MG63 (cell line): Measurements from ENCODE around the gene AHCYL1. TPM values are rescaled to one million over a fixed set of nuclear protein-coding genes. Genes with fewer than 3 reads are reported as not detected.
A peak's percentile ranks its signal among the peaks of the same experiment; 100 is the strongest.

Experiments
- DNase-seq: peaks from one replicate; pipeline ENCODE4 v3.0.0-alpha.2; 2020
- H3K27me3 ChIP-seq: fragments of 250-450 bp; sonication (Bioruptor Pico); 2 replicates; pipeline ENCODE4 v1.5.1; 2020; ENCODE audit warnings: mild to moderate bottlenecking, moderate library complexity
- H3K36me3 ChIP-seq: fragments of 250-450 bp; sonication (Bioruptor Pico); 2 replicates; pipeline ENCODE4 v1.5.1; 2020; ENCODE audit warnings: mild to moderate bottlenecking, moderate library complexity
- H3K4me3 ChIP-seq: fragments of 250-450 bp; sonication (Bioruptor Pico); 2 replicates; pipeline ENCODE4 v1.5.1; 2020; ENCODE audit warnings: mild to moderate bottlenecking, moderate library complexity
- H3K9me3 ChIP-seq: fragments of 250-450 bp; sonication (Bioruptor Pico); 2 replicates; pipeline ENCODE4 v1.5.1; 2020; ENCODE audit warnings: mild to moderate bottlenecking, moderate library complexity
- total RNA-seq: library from RNA; depleted of rRNA; stranded (reverse); fragments of >200 nt; shearing (Covaris generic); gene quantifications from 2 replicates; pipeline ENCODE4 v1.2.3, GENCODE V29; 2014; ENCODE audit warnings: low replicate concordance

The AHCYL1 gene
- total RNA-seq, 1 experiment from 2014 or later = 55.4 TPM

DNA sequence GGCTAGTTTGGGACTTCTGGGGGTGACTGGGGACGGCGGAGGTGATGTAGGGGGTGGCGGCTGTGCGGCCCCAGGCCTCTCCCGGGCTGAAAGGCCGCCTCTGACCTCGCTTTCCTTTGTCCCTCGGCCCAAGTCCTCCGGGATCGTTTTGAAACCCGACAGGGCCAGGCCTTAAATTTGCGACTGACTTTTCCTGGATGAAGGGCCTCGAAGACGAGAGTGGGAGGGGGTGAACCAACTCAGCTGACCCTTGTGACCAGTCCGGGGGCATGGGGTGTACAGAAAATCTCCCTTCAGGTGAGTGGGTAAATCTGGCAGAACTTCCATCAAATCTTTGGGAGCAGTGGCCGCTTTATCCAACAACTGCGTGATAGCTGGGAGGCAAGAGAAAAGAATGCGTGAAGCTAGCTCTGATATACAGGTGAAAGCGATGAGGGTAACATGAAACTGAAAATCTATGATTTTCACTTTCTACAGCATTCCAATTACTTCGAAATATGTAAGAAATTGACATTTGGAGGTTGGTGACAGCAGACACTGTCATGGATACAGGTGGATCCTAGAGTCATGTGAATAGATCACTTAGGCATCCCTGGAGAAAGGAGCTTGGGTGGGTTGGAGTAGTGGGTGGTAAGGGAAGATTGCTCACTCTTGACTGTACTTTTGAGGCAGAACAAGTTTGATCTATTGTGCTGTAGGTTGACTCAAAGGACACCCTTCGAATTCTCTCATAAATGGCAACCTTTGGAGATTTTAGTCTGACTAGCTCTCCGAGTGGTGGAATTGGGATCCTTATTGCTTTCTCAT lies 885 bp downstream of the AHCYL1 start:
- Histone ChIP-seq H3K27me3 (no peaks in the 10 kb centered on the region), H3K4me3 (peak overlapping the region; percentile 89)
- DNase-seq = no peak

GRCh38 chr1:109986054-109986444 lies 1.5 kb downstream of the AHCYL1 start:
- no peaks in the 10 kb centered on the region for H3K27me3 ChIP-seq
- DNase-seq = no peak
- H3K9me3 ChIP-seq = peaks cover 4% of the 10 kb centered on the region; the same call in 1 of the 2 replicates
- H3K36me3 ChIP-seq = peaks cover 61% of the 10 kb centered on the region
- peak overlapping the region; percentile 89 for H3K4me3 ChIP-seq

More for the DNA sequence above, 885 bp downstream of the AHCYL1 start:
- Histone ChIP-seq H3K9me3 (peaks cover 4% of the 10 kb centered on the region; the same call in 1 of the 2 replicates), H3K36me3 (peaks cover 55% of the 10 kb centered on the region)

DNA sequence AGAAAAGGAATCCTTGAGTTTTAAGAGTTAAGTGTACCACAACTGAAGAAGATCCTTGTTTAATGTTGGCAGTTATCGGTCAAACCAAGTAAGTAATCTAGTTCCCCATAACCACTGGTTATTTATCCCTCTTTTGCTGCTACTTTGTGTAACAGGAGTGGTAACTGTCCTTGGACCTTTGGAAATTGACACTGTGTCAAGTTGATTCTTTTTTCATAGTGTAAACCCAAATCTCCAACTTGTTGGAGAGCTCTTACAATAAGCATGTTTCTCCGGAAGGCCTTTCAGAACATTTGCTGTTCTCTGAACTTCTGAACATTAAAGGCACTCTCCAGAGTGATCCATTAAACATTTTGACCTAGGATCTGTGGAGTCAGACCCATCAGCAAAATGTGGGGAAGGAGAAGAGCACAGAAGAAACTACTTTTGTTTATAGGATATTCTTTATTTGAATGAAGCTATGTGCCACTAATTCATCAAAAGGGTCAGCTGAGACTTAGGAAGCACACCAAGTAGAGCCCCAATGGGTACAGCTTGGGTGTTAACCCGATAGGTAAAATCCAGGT lies 3.9 kb downstream of the AHCYL1 start:
- peaks cover 82% of the 10 kb centered on the region for H3K36me3 ChIP-seq
- H3K4me3 ChIP-seq = no peak overlapping the region
- no peaks in the 10 kb centered on the region for H3K27me3 ChIP-seq
- no peak for DNase-seq
- H3K9me3 ChIP-seq = peaks cover 4% of the 10 kb centered on the region; the same call in 1 of the 2 replicates

- DNase-seq = no peak
- H3K36me3 ChIP-seq = peaks cover 90% of the 10 kb centered on the region
Measured at GRCh38 chr1:109989506-109990301, 5.1 kb downstream of the AHCYL1 start.

DNA sequence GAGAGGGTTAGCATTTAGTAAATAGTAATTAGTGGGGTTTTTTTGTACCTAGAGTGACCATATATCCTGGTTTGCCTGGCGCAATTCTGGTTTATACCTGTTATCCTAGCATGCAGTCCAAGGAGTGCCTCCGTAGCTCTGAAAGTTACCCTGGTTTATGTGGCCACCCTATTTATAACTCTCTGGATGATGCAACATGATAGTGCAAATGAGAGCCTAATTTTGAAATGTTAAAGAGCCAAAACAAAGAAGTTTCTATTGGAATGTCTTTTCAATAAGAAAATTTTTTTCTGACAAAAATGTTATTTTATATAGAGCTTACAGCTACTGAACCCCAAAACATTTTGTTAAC lies 5.7 kb downstream of the AHCYL1 start:
- Histone ChIP-seq H3K27me3 (no peaks in the 10 kb centered on the region), H3K9me3 (peaks cover 4% of the 10 kb centered on the region; the same call in 1 of the 2 replicates), H3K4me3 (no peak overlapping the region), H3K36me3 (peaks cover 92% of the 10 kb centered on the region)
- no peak for DNase-seq

More at GRCh38 chr1:109989506-109990301, 5.1 kb downstream of the AHCYL1 start:
- Histone ChIP-seq H3K9me3 (peaks cover 4% of the 10 kb centered on the region; the same call in 1 of the 2 replicates), H3K4me3 (no peak overlapping the region), H3K27me3 (no peaks in the 10 kb centered on the region)

- DNase-seq = no peak
- peaks cover 4% of the 10 kb centered on the region; the same call in 1 of the 2 replicates for H3K9me3 ChIP-seq
- H3K27me3 ChIP-seq = no peaks in the 10 kb centered on the region
- H3K4me3 ChIP-seq = no peak overlapping the region
- H3K36me3 ChIP-seq = peaks cover 92% of the 10 kb centered on the region
Measured at GRCh38 chr1:109991400-109991925, 6.9 kb downstream of the AHCYL1 start.

GRCh38 chr1:109993885-109994284 lies 9.3 kb downstream of the AHCYL1 start:
- Histone ChIP-seq H3K27me3 (no peaks in the 10 kb centered on the region), H3K9me3 (no peaks in the 10 kb centered on the region), H3K36me3 (peaks cover 89% of the 10 kb centered on the region), H3K4me3 (no peak overlapping the region)
- peak; percentile 64 for DNase-seq

GRCh38 chr1:109994654-109995053 lies 10.1 kb downstream of the AHCYL1 start:
- Histone ChIP-seq H3K36me3 (peaks cover 87% of the 10 kb centered on the region), H3K4me3 (no peak overlapping the region), H3K27me3 (no peaks in the 10 kb centered on the region), H3K9me3 (no peaks in the 10 kb centered on the region)
- no peak for DNase-seq

DNA sequence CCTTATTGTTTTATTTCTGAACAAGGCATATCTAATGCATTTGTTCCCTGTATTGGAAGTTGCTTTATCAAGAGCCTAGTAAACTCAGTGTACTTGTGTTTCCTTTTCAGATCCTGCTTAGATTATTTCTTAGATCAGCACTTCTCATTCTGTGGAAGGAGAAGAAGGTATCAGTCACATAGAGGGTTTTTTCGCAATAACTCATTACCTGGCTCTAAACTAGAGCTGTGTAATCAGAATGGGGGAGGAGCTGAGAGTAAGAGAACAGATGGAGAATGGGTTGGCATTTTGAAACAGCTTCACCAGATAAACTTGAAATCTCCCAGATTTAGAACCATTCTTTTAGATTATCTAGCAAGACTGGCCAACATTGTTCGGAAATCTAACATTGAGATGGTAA lies 11.0 kb downstream of the AHCYL1 start:
- Histone ChIP-seq H3K36me3 (peaks cover 86% of the 10 kb centered on the region), H3K27me3 (no peaks in the 10 kb centered on the region), H3K9me3 (no peaks in the 10 kb centered on the region), H3K4me3 (no peak overlapping the region)
- no peak for DNase-seq

DNA sequence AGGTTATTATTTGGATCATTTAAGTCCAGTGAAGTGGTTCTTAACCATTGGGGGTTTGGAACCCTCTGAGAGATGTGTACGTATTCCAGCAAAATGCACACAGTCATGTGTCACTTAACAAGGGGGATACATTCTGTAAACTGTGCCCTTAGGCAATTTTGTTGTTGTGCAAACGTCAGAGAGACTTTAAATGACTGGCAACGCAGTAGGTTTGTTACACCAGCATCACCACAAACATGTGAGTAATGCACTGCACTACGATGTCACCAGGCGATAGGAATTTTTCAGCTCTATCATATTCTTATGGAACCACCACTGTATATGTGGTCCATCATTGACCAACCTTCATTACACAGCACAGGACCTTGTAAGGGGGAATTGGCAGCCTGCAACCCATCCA lies 11.9 kb downstream of the AHCYL1 start:
- DNase-seq = no peak
- Histone ChIP-seq H3K36me3 (peaks cover 83% of the 10 kb centered on the region), H3K9me3 (no peaks in the 10 kb centered on the region), H3K27me3 (no peaks in the 10 kb centered on the region), H3K4me3 (no peak overlapping the region)

DNA sequence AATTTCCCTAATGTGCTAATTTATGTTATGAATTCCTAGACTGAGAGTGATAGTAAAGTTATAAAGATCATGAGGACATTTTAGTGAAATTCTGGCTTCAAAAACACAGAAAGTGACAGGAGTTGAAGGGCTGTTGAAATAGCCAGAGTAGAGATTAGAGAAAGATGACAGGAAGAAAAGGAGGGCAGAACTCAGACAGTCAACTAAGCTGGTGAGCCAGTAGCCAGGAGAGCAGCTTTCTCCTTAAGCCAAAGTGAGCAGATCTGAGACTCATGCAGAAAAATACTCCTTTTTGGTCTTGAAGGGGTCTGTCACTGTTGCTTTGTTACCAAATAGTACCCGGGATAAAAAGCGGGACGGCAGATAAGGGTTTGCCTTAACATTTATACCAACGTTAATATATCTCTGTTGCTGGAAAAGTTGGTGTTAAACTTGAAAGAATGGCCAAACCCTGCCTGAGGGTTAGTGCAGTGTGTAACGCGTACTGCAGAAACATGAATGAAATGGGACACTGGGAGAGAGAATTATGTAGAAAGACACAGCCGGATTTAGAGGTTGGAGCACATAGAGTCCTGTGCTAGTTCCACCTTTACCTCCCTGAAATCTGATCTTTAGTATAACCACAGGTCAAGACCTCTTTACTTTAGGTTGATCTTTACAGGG lies 12.8 kb downstream of the AHCYL1 start:
- H3K27me3 ChIP-seq = no peaks in the 10 kb centered on the region
- peaks cover 86% of the 10 kb centered on the region for H3K36me3 ChIP-seq
- H3K9me3 ChIP-seq = no peaks in the 10 kb centered on the region
- no peak overlapping the region for H3K4me3 ChIP-seq
- DNase-seq = no peak

DNA sequence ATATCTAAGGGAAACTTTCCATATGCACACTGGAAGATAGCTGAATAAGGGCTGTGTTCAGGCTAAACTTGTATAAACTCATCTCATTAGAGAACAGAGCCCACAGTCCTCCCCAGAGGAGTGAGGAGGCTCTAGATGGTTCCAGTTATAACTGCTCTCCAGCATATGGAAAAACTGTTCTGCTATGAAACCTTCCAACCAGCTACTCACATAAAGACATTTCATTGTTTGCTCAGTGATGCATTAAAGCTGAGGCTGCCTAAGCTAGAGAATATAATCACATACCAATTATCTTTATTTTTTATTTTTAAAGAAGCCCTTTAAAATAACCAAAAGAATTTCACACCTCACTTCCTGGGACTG lies 13.3 kb downstream of the AHCYL1 start:
- Histone ChIP-seq H3K27me3 (no peaks in the 10 kb centered on the region), H3K36me3 (peaks cover 86% of the 10 kb centered on the region), H3K9me3 (no peaks in the 10 kb centered on the region), H3K4me3 (no peak overlapping the region)
- DNase-seq = no peak

DNA sequence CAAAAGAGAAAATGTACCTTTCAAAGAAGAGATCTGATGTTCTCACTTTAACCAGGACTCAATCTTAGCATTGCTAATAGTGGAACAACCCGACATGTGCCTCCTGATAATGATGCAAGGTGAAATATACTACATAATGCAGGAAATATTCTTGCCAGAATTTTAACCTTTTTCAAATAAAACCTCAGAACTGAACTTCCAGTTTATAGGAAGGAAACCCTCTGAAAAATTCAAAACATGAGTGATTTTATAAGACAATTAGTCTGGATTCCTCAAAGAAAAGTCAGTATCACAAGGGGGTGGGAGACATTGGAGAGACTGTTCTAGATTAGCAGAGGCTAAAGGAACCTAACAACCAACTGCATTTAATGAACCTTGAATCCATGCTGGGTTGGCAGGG lies 18.1 kb downstream of the AHCYL1 start:
- Histone ChIP-seq H3K36me3 (peaks cover 73% of the 10 kb centered on the region), H3K4me3 (no peak overlapping the region), H3K27me3 (no peaks in the 10 kb centered on the region), H3K9me3 (no peaks in the 10 kb centered on the region)
- no peak for DNase-seq

DNA sequence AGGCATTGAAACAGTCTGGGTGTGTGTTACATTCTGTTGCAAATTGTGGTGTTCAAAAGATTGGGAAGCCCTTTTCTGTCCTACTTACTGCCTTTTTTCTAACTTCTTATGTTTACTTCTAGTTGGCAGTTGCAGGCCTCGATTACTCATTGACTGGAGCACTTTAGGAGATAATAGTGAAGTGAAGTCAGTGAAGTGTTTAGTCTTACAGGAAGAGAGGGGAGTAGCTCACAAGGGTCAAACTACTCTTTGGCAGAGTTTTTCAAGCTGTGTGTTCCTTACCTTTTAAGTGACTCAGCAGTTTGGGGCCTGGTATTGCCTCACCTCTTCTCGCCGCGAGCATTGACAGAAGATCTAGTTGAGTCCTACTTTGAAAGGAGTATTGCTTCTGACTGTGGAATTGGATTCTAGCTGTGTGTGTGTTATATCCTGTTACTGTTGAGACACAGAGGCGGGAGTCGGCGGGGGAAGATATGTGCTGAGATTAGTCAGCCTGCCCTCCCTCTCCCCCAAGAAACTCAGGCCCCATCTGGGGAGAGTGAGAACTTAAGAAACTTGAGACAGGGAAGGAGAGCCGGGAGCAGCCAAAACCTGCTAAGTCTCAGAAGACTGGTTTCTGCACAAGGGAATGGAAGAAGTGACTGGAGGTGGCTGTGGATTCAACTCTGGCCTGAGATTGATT lies 19.3 kb downstream of the AHCYL1 start:
- Histone ChIP-seq H3K36me3 (peaks cover 73% of the 10 kb centered on the region), H3K27me3 (no peaks in the 10 kb centered on the region), H3K4me3 (peak overlapping the region; percentile 20), H3K9me3 (no peaks in the 10 kb centered on the region)
- DNase-seq = peak; percentile 97

GRCh38 chr1:110004583-110004982 lies 20.0 kb downstream of the AHCYL1 start:
- Histone ChIP-seq H3K36me3 (peaks cover 74% of the 10 kb centered on the region), H3K4me3 (peak overlapping the region; percentile 20), H3K9me3 (no peaks in the 10 kb centered on the region), H3K27me3 (no peaks in the 10 kb centered on the region)
- no peak for DNase-seq

- Histone ChIP-seq H3K36me3 (peaks cover 77% of the 10 kb centered on the region), H3K4me3 (no peak overlapping the region), H3K27me3 (no peaks in the 10 kb centered on the region), H3K9me3 (no peaks in the 10 kb centered on the region)
- no peak for DNase-seq
Measured at GRCh38 chr1:110005971-110006370, 21.4 kb downstream of the AHCYL1 start.
